Adrenal gland (tissue), 5 donors: ENCODE data around the gene SF3B3.

Experiments
- POLR2A ChIP-seq, 2 donors: fragments of 450-650 bp; IDR thresholded peaks; one replicate each; pipeline ENCODE4 v1.6.1; 2017; ENCODE audit warnings: antibody characterized with exemption in 2 of 2, mild to moderate bottlenecking in 2 of 2, moderate library complexity in 1 of 2
- TF ChIP-seq, protein P1 (sequence below), 6 experiments: fragments of 450-650 bp in 4 of 6; fragments of 200-600 bp in 2 of 6; sonication (generic) in 1 of 6; IDR thresholded peaks; 1 replicate in 5 of 6; 2 replicates in 1 of 6; pipeline versions ENCODE4 v1.5.1 to v1.8.0; 2016 to 2021; ENCODE audit warnings: antibody characterized with exemption in 6 of 6, mild to moderate bottlenecking in 2 of 6, moderate library complexity in 1 of 6
- donor health status: DM: no; HTN: no; CAD: no.

DNA sequence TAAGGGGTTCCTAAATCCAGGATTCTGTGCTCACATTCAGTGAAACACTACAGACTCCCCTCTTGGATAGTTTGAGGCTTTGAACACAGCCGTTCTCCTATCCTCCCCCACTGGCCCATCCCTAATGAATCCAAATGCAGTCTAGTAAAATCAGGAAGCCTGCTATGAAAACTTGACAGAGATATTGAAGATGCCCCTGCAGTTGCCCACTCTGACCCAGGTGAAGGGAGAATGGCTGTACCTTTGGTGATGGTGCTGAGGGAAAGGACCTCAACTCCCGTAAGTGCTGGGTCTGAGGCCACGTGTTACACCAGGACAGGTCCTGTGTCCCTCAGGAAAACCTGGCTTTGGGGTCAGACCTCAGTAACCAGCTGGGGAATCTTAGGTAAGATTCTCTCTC lies 54.4 kb downstream of the SF3B3 start:
- no peak for TF ChIP-seq POLR2A (IDR thresholded peaks at IDR 0.05)
- TF ChIP-seq, protein P1, sequence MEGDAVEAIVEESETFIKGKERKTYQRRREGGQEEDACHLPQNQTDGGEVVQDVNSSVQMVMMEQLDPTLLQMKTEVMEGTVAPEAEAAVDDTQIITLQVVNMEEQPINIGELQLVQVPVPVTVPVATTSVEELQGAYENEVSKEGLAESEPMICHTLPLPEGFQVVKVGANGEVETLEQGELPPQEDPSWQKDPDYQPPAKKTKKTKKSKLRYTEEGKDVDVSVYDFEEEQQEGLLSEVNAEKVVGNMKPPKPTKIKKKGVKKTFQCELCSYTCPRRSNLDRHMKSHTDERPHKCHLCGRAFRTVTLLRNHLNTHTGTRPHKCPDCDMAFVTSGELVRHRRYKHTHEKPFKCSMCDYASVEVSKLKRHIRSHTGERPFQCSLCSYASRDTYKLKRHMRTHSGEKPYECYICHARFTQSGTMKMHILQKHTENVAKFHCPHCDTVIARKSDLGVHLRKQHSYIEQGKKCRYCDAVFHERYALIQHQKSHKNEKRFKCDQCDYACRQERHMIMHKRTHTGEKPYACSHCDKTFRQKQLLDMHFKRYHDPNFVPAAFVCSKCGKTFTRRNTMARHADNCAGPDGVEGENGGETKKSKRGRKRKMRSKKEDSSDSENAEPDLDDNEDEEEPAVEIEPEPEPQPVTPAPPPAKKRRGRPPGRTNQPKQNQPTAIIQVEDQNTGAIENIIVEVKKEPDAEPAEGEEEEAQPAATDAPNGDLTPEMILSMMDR (IDR thresholded peaks at IDR 0.05), result no peak
